HepG2 (cell line): ENCODE measurements around the gene BRPF1. TPM values are rescaled to one million over a fixed set of nuclear protein-coding genes. Genes with fewer than 3 reads are reported as not detected.

Experiments used
- ATAC-seq: fragments of 200-7000 bp; cut with Tn5 transposase; 3 replicates; pipeline ENCODE4 v1.9.1; 2020; ENCODE audit warnings: mild to moderate bottlenecking, moderate library complexity
- BruUV-seq: library from RNA; stranded (reverse); fragments of 400-500 nt; replicated peaks from 2 replicates; lab custom pipeline; 2021; lab: Mats Ljungman, UMichigan
- CTCF ChIA-PET: fragments of 300-600 bp; formaldehyde crosslinking; extraction: SDS; loops from one replicate; lab custom pipeline; 2021; ENCODE audit warnings: low total read pairs, inconsistent platforms, low intra/inter-chr PET ratio; lab: Yijun Ruan, JAX
- POLR2A ChIA-PET: fragments of 350-600 bp; sonication (Branson Sonifier 250); formaldehyde crosslinking; loops from one replicate; lab custom pipeline; 2020; ENCODE audit warnings: antibody characterized with exemption, inconsistent platforms; lab: Yijun Ruan, JAX
- DNase-seq: peaks from one replicate; pipeline ENCODE4 v3.0.0-alpha.2; 2015; ENCODE audit warnings: low spot score
- FAIRE-seq: peaks from 3 replicates; lab custom pipeline; 2011; peaks lifted over from hg19 to GRCh38; lab: Jason Lieb, UNC
- H2AFZ ChIP-seq: one replicate; pipeline ENCODE4 v1.6.1; 2011; ENCODE audit warnings: low read length, inconsistent platforms
- H3K27ac ChIP-seq: fragments of 300-600 bp; 3 replicates; pipeline ENCODE4 v1.8.0; 2011; ENCODE audit warnings: mixed run types, mild to moderate bottlenecking, mixed read lengths, low read length, inconsistent platforms; ENCODE audit not compliant: insufficient read depth; ENCODE audit errors: extremely low read length
- H3K27me3 ChIP-seq, 2 experiments: fragments of 200-600 bp in 1 of 2; 2 replicates in 1 of 2; 3 replicates in 1 of 2; pipeline versions ENCODE4 v1.6.0 to v1.8.0; 2011; ENCODE audit warnings: low read length in 2 of 2, mild to moderate bottlenecking in 2 of 2, moderate library complexity in 2 of 2, inconsistent platforms in 1 of 2; ENCODE audit not compliant: insufficient read depth in 2 of 2, control insufficient read depth in 1 of 2
- H3K36me3 ChIP-seq, 2 experiments: fragments of 200-600 bp in 1 of 2; replicated peaks in 1 of 2; 2 replicates in 1 of 2; 3 replicates in 1 of 2; pipeline versions ENCODE4 v1.5.1 to v1.8.0; 2011; ENCODE audit warnings: low read length in 2 of 2, inconsistent platforms in 1 of 2; ENCODE audit not compliant: insufficient read depth in 2 of 2, control insufficient read depth in 1 of 2
- H3K4me1 ChIP-seq: 2 replicates; pipeline ENCODE4 v1.5.1; 2012; ENCODE audit warnings: low read length, inconsistent platforms; ENCODE audit not compliant: insufficient read depth
- H3K4me2 ChIP-seq: 2 replicates; pipeline ENCODE4 v1.6.0; 2011; ENCODE audit warnings: low read depth, low read length, inconsistent platforms
- H3K4me3 ChIP-seq, 3 experiments: fragments of 200-600 bp in 1 of 3; sonication (generic), shearing (Covaris generic) in 1 of 3; replicated peaks in 1 of 3; 2 replicates each; pipeline ENCODE4 v1.5.1; 2011 to 2016; ENCODE audit warnings: low read length in 3 of 3, inconsistent platforms in 2 of 3, low read depth in 2 of 3, mild to moderate bottlenecking in 2 of 3, control low read depth in 1 of 3, mixed read lengths in 1 of 3; ENCODE audit not compliant: insufficient read depth in 1 of 3
- H3K79me2 ChIP-seq: one replicate; pipeline ENCODE4 v1.6.1; 2011; ENCODE audit warnings: low read length, inconsistent platforms; ENCODE audit not compliant: insufficient read depth
- H3K9ac ChIP-seq: 2 replicates; pipeline ENCODE4 v1.6.0; 2011; ENCODE audit warnings: mild to moderate bottlenecking, low read depth, low read length, inconsistent platforms; ENCODE audit not compliant: insufficient read depth
- H3K9me3 ChIP-seq: 2 replicates; pipeline ENCODE4 v1.5.1; 2012; ENCODE audit warnings: mild to moderate bottlenecking, low read length
- H4K20me1 ChIP-seq: 2 replicates; pipeline ENCODE4 v1.6.0; 2011; ENCODE audit warnings: inconsistent platforms, mild to moderate bottlenecking, low read length, moderate library complexity; ENCODE audit not compliant: insufficient read depth
- CAMTA2 ChIP-seq: sonication (generic); formaldehyde crosslinking; IDR thresholded peaks from 2 replicates; pipeline ENCODE4 v1.4.0; 2020; ENCODE audit warnings: mild to moderate bottlenecking, missing genetic modification reagents, borderline replicate concordance
- CBX1 ChIP-seq: IDR thresholded peaks from one replicate; pipeline ENCODE4 v1.6.1; 2016; ENCODE audit warnings: antibody characterized with exemption, low read depth
- EEA1 ChIP-seq: sonication (generic); formaldehyde crosslinking; IDR thresholded peaks from 2 replicates; pipeline ENCODE4 v1.5.1; 2020; ENCODE audit warnings: mild to moderate bottlenecking, missing genetic modification reagents, borderline replicate concordance
- ELF4 ChIP-seq: sonication (generic); formaldehyde crosslinking; IDR thresholded peaks from 2 replicates; pipeline ENCODE4 v1.5.0; 2020; ENCODE audit warnings: missing genetic modification reagents, mild to moderate bottlenecking, moderate library complexity, borderline replicate concordance
- ERF ChIP-seq: IDR thresholded peaks from 2 replicates; pipeline ENCODE4 v1.6.1; 2018; ENCODE audit warnings: missing biosample characterization, missing genetic modification reagents
- HDAC6 ChIP-seq: fragments of 200-600 bp; sonication (generic); IDR thresholded peaks from 2 replicates; pipeline ENCODE4 v1.7.0; 2017; ENCODE audit warnings: mild to moderate bottlenecking, antibody characterized with exemption, low read length, low read depth
- MED8 ChIP-seq: sonication (generic); formaldehyde crosslinking; IDR thresholded peaks from 2 replicates; pipeline ENCODE4 v1.8.1; 2023; ENCODE audit warnings: mild to moderate bottlenecking, missing genetic modification reagents; ENCODE audit not compliant: insufficient replicate concordance
- MEF2D ChIP-seq: sonication (generic); formaldehyde crosslinking; IDR thresholded peaks from 2 replicates; pipeline ENCODE4 v1.5.1; 2020; ENCODE audit warnings: mild to moderate bottlenecking, missing genetic modification reagents
- RFX1 ChIP-seq: fragments of 450-650 bp; IDR thresholded peaks from 2 replicates; pipeline ENCODE4 v1.6.1; 2017
- RXRA ChIP-seq: sonication (generic); formaldehyde crosslinking; IDR thresholded peaks from 2 replicates; pipeline ENCODE4 v1.5.1; 2020; ENCODE audit warnings: missing genetic modification reagents
- SP2 ChIP-seq: sonication (generic); formaldehyde crosslinking; IDR thresholded peaks from 2 replicates; pipeline ENCODE4 v1.5.1; 2020; ENCODE audit warnings: mild to moderate bottlenecking, missing genetic modification reagents
- ZNF501 ChIP-seq: sonication (generic); formaldehyde crosslinking; IDR thresholded peaks from 2 replicates; pipeline ENCODE4 v1.5.1; 2020; ENCODE audit warnings: mild to moderate bottlenecking, moderate library complexity, missing genetic modification reagents
- ZNF619 ChIP-seq: sonication (generic); formaldehyde crosslinking; IDR thresholded peaks from 2 replicates; pipeline ENCODE4 v1.4.0; 2020; ENCODE audit warnings: mild to moderate bottlenecking, missing genetic modification reagents
- ZNF678 ChIP-seq: sonication (generic); formaldehyde crosslinking; IDR thresholded peaks from 2 replicates; pipeline ENCODE4 v1.4.0; 2020; ENCODE audit warnings: mild to moderate bottlenecking, missing genetic modification reagents
- WGBS: methylation state at CpG from one replicate; pipeline ENCODE4 v1.1.6; 2017; ENCODE audit warnings: low lambda C conversion rate; 5-methylcytosine and 5-hydroxymethylcytosine counted together
- in situ Hi-C: cut with HindIII; loops from 2 replicates; pipeline ENCODE4 v1.10.0; 2017; ENCODE audit warnings: low pct_unique_long_range_greater_than_20kb; ENCODE audit not compliant: extremely low pct_ligation_motif_present
- intact Hi-C: fragments of 100-400 bp; cut with micrococcal nuclease; formaldehyde crosslinking; loops from one replicate; pipeline ENCODE4 v1.10.0; 2022; ENCODE audit not compliant: unreplicated experiment
- polyA plus RNA-seq, 8 experiments: library from polyadenylated mRNA; depleted of rRNA in 3 of 8; stranded (reverse) in 7 of 8; unstranded in 1 of 8; fragments of >200 nt; fragmentation: Illumina TruSeq in 4 of 8; extraction: Trizol in 4 of 8; gene quantifications; 2 replicates each; pipeline versions ENCODE4 v1.2.1 to v1.2.3, GENCODE V29; 2011 to 2016; ENCODE audit warnings: low read depth in 4 of 8, missing spikeins in 1 of 8, mixed read lengths in 1 of 8; ENCODE audit not compliant: insufficient read depth in 1 of 8
- total RNA-seq, 5 experiments: library from RNA; depleted of rRNA; stranded (reverse); fragments of >200 nt; fragmentation: Illumina TruSeq; extraction: Trizol; gene quantifications; 2 replicates each; pipeline ENCODE4 v1.2.3, GENCODE V29; 2016; ENCODE audit warnings: low read depth in 1 of 5
- TF ChIP-seq, protein P1 (sequence below): sonication (generic); formaldehyde crosslinking; IDR thresholded peaks from 2 replicates; pipeline ENCODE4 v1.5.0; 2020; ENCODE audit warnings: mild to moderate bottlenecking, missing genetic modification reagents, borderline replicate concordance
- TF ChIP-seq, protein P2 (sequence below): IDR thresholded peaks from 2 replicates; pipeline ENCODE4 v1.6.1; 2016; ENCODE audit warnings: missing compliant biosample characterization, missing genetic modification reagents, borderline replicate concordance
- TF ChIP-seq, protein P3 (sequence below): sonication (generic); formaldehyde crosslinking; IDR thresholded peaks from 2 replicates; pipeline ENCODE4 v1.5.0; 2020; ENCODE audit warnings: mild to moderate bottlenecking, low read depth, missing genetic modification reagents, borderline replicate concordance

Gene BRPF1
- total and polyA plus RNA-seq, 2 of the 13 experiments (the other 11 are each of a cell fraction or from before 2014, with no cell fraction given) = 7.3 to 10.0 TPM

DNA sequence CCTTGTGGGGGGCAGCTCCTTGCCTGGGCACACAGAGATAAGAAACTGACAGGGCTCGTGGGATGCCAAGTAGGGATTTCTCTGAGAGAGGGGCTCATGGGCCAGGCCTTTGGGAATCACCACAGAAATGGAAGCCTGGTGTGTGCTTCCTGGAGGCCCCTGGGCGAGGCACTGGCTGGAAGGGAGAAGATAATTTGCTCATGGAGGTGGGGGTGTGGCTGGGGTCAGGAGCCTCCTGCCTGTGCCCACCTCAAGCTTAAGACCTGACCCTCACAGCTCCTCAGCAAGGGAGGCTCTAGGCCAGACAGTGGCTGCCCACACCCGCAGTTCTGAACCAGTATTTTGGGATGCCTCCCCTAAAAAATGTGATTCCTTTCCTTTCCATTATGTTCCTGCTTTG, 44.8 kb upstream of the BRPF1 start (continued):
- TF ChIP-seq, protein P1, sequence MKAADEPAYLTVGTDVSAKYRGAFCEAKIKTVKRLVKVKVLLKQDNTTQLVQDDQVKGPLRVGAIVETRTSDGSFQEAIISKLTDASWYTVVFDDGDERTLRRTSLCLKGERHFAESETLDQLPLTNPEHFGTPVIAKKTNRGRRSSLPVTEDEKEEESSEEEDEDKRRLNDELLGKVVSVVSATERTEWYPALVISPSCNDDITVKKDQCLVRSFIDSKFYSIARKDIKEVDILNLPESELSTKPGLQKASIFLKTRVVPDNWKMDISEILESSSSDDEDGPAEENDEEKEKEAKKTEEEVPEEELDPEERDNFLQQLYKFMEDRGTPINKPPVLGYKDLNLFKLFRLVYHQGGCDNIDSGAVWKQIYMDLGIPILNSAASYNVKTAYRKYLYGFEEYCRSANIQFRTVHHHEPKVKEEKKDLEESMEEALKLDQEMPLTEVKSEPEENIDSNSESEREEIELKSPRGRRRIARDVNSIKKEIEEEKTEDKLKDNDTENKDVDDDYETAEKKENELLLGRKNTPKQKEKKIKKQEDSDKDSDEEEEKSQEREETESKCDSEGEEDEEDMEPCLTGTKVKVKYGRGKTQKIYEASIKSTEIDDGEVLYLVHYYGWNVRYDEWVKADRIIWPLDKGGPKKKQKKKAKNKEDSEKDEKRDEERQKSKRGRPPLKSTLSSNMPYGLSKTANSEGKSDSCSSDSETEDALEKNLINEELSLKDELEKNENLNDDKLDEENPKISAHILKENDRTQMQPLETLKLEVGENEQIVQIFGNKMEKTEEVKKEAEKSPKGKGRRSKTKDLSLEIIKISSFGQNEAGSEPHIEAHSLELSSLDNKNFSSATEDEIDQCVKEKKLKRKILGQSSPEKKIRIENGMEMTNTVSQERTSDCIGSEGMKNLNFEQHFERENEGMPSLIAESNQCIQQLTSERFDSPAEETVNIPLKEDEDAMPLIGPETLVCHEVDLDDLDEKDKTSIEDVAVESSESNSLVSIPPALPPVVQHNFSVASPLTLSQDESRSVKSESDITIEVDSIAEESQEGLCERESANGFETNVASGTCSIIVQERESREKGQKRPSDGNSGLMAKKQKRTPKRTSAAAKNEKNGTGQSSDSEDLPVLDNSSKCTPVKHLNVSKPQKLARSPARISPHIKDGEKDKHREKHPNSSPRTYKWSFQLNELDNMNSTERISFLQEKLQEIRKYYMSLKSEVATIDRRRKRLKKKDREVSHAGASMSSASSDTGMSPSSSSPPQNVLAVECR (CRISPR knock-in tag) = no peak
- TF ChIP-seq ZNF678 (CRISPR knock-in tag) = no peak
- TF ChIP-seq CAMTA2 (CRISPR knock-in tag) = no peak
- TF ChIP-seq, protein P2, sequence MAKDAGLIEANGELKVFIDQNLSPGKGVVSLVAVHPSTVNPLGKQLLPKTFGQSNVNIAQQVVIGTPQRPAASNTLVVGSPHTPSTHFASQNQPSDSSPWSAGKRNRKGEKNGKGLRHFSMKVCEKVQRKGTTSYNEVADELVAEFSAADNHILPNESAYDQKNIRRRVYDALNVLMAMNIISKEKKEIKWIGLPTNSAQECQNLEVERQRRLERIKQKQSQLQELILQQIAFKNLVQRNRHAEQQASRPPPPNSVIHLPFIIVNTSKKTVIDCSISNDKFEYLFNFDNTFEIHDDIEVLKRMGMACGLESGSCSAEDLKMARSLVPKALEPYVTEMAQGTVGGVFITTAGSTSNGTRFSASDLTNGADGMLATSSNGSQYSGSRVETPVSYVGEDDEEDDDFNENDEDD (CRISPR knock-in tag) = no peak
- no peak for TF ChIP-seq CBX1
- TF ChIP-seq ZNF501 (CRISPR knock-in tag) = no peak
- no peak for TF ChIP-seq MED8
- no peak for TF ChIP-seq ZNF619
- no peak for TF ChIP-seq MEF2D (CRISPR knock-in tag)

DNA sequence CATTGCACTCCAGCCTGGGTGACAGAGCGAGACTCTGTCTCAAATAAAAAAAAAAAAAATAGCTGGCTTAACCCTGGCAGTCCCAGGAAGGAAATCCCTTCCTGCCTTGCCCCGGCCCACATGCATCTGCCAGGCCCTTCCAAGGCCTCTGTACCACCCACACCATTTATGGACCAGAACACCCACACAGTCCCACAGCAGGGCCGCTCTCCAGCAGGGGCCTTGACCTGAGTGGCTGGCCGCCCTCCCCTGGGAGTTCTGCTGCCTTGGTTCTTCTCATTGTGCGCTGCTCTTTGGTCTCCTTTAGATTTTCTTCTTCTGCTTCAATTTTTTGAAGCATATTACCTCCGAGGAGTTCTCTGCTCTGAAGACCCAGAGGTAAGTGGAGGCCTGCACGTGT, 44.0 kb upstream of the BRPF1 start:
- no peak overlapping the region for H3K27ac ChIP-seq
- H3K9ac ChIP-seq = no peak overlapping the region
- H3K79me2 ChIP-seq = no peaks in the 10 kb centered on the region
- H3K4me2 ChIP-seq = no peak overlapping the region
- in situ Hi-C loops (no loop called here), intact Hi-C loops (no loop called here)
- DNase-seq (no peak), ATAC-seq (no peak), FAIRE-seq (no peak)
- ChIA-PET CTCF (no interaction called here), POLR2A (no interaction called here)
- H3K4me1 ChIP-seq = no peaks in the 10 kb centered on the region
- no peaks in the 10 kb centered on the region for H4K20me1 ChIP-seq
- H2AFZ ChIP-seq = no peak overlapping the region
- BruUV-seq = no TSS peak
- no peak overlapping the region for H3K4me3 ChIP-seq
- 95% methylated on average over 7 of the region's 7 CpGs for WGBS
- no peaks in the 10 kb centered on the region for H3K27me3 ChIP-seq
- H3K9me3 ChIP-seq = no peaks in the 10 kb centered on the region
- peaks cover 46 to 84% of the 10 kb centered on the region in 2 experiments for H3K36me3 ChIP-seq
- TF ChIP-seq, protein P3, sequence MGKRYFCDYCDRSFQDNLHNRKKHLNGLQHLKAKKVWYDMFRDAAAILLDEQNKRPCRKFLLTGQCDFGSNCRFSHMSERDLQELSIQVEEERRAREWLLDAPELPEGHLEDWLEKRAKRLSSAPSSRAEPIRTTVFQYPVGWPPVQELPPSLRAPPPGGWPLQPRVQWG (CRISPR knock-in tag) = no peak
- TF ChIP-seq EEA1 (CRISPR knock-in tag) (no peak), RXRA (CRISPR knock-in tag) (no peak), HDAC6 (no peak), ERF (CRISPR knock-in tag) (no peak), ELF4 (CRISPR knock-in tag) (no peak), SP2 (CRISPR knock-in tag) (no peak), RFX1 (no peak)
